Fibroblast of lung (primary cell): ENCODE data around the gene PAM. TPM values are rescaled to one million over a fixed set of nuclear protein-coding genes. Genes with fewer than 3 reads are reported as not detected.

ENCODE experiments used
- DNase-seq, 2 donors: peaks; one replicate each; pipeline versions ENCODE4 v3.0.0 to v3.0.0-alpha.2; 2010; ENCODE audit warnings: low read depth in 2 of 2
- H2AFZ ChIP-seq: 2 replicates; pipeline ENCODE4 v1.5.1; 2012; ENCODE audit warnings: low read length, control low read depth, inconsistent platforms
- H3K27ac ChIP-seq: 2 replicates; pipeline ENCODE4 v1.5.1; 2011; ENCODE audit warnings: low read length, control low read depth; ENCODE audit not compliant: insufficient read depth
- H3K27me3 ChIP-seq: 2 replicates; pipeline ENCODE4 v1.5.1; 2011; ENCODE audit warnings: mild to moderate bottlenecking, low read length; ENCODE audit not compliant: control insufficient read depth, insufficient read depth
- H3K36me3 ChIP-seq: 2 replicates; pipeline ENCODE4 v1.5.1; 2011; ENCODE audit warnings: low read length; ENCODE audit not compliant: control insufficient read depth, insufficient read depth
- H3K4me1 ChIP-seq: 2 replicates; pipeline ENCODE4 v1.5.1; 2011; ENCODE audit warnings: low read length; ENCODE audit not compliant: control insufficient read depth, insufficient read depth; ENCODE audit errors: extremely low read depth
- H3K4me2 ChIP-seq: 2 replicates; pipeline ENCODE4 v1.5.1; 2011; ENCODE audit warnings: low read length, control low read depth; ENCODE audit not compliant: insufficient read depth; ENCODE audit errors: extremely low read depth
- H3K4me3 ChIP-seq, 4 experiments: fragments of 200-600 bp in 1 of 4; sonication (generic) in 1 of 4; replicated peaks in 1 of 4; 2 replicates each; pipeline ENCODE4 v1.5.1; 2011 to 2016; ENCODE audit warnings: low read length in 4 of 4, low read depth in 3 of 4, mild to moderate bottlenecking in 3 of 4, control low read depth in 2 of 4, inconsistent platforms in 1 of 4, mixed read lengths in 1 of 4; ENCODE audit not compliant: insufficient read depth in 1 of 4; ENCODE audit errors: control extremely low read depth in 1 of 4
- H3K79me2 ChIP-seq: 2 replicates; pipeline ENCODE4 v1.5.1; 2012; ENCODE audit warnings: mild to moderate bottlenecking, low read length, inconsistent platforms; ENCODE audit not compliant: control insufficient read depth, insufficient read depth
- H3K9ac ChIP-seq: 2 replicates; pipeline ENCODE4 v1.5.1; 2011; ENCODE audit warnings: mild to moderate bottlenecking, low read length, control low read depth; ENCODE audit not compliant: insufficient read depth
- H3K9me3 ChIP-seq: 2 replicates; pipeline ENCODE4 v1.5.1; 2012; ENCODE audit warnings: low read depth, low read length; ENCODE audit not compliant: control insufficient read depth, insufficient read depth
- H4K20me1 ChIP-seq: 2 replicates; pipeline ENCODE4 v1.5.1; 2011; ENCODE audit warnings: low read length; ENCODE audit not compliant: control insufficient read depth, insufficient read depth; ENCODE audit errors: extremely low read depth
- CTCF ChIP-seq, 2 donors: IDR thresholded peaks in 1 of 2; conservative IDR thresholded peaks in 1 of 2; 1 replicate in 1 of 2; 2 replicates in 1 of 2; pipeline ENCODE4 v1.5.1; 2011 to 2012; ENCODE audit warnings: low read length in 2 of 2, control low read depth in 1 of 2, inconsistent platforms in 1 of 2, low read depth in 1 of 2, mild to moderate bottlenecking in 1 of 2
- EZH2 ChIP-seq: IDR thresholded peaks from 2 replicates; pipeline ENCODE4 v1.5.1; 2012; ENCODE audit warnings: low read length, control low read depth, mild to moderate bottlenecking; ENCODE audit errors: missing control alignments
- polyA plus RNA-seq, 2 donors: library from polyadenylated mRNA; depleted of rRNA in 1 of 2; stranded (reverse) in 1 of 2; unstranded in 1 of 2; fragments of >200 nt; gene quantifications; 2 replicates each; pipeline ENCODE4 v1.2.1, GENCODE V29; 2011 to 2012; ENCODE audit warnings: missing spikeins in 1 of 2
- total RNA-seq: library from RNA; depleted of rRNA; stranded (reverse); fragments of >200 nt; gene quantifications from 2 replicates; pipeline ENCODE4 v1.2.1, GENCODE V29; 2014

PAM gene
- total and polyA plus RNA-seq, 2 donors (not counting 1 experiment from before 2014, with no cell fraction given): 404 to 405 TPM

GRCh38 chr5:102858221-102858620, 103.1 kb downstream of the PAM start:
- TF ChIP-seq EZH2 (no peak), CTCF (conservative IDR thresholded peaks at IDR 0.05 in 1 of 2, IDR thresholded peaks at IDR 0.05 in 1 of 2; ENCODE audit: low read depth in 1 of 2, low read length in 2 of 2) (no peak)
- Histone ChIP-seq H3K27me3 (no peaks in the 10 kb centered on the region), H3K4me2 (no peak overlapping the region), H2AFZ (no peak overlapping the region), H3K4me3 (no peak overlapping the region), H4K20me1 (no peaks in the 10 kb centered on the region), H3K4me1 (peaks cover 10% of the 10 kb centered on the region), H3K79me2 (no peaks in the 10 kb centered on the region), H3K9me3 (no peaks in the 10 kb centered on the region), H3K36me3 (no peaks in the 10 kb centered on the region), H3K9ac (no peak overlapping the region), H3K27ac (peak overlapping the region; percentile 30)
- DNase-seq: peak in 1 of 2 donors; percentile 8

DNA sequence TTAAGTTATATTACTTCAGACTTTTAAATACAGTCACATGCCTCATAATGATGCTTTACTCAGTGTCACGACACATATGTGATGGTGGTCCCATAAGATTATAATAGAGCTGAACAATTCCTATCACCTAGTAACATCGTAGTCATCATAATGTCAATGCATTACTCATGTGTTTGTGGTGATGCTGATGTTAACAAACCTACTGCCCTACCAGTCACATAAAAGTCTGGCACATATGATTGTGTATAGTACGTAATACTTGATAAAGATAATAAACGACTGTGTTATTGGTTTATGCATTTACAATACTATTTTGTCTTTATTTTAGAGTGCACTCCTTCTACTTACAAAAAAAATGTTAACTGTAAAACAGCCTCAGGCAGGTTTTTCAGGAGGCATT, 103.7 kb downstream of the PAM start:
- Histone ChIP-seq H3K9me3 (no peaks in the 10 kb centered on the region), H3K79me2 (no peaks in the 10 kb centered on the region), H3K36me3 (no peaks in the 10 kb centered on the region), H3K4me1 (peaks cover 10% of the 10 kb centered on the region), H4K20me1 (no peaks in the 10 kb centered on the region), H3K27me3 (no peaks in the 10 kb centered on the region), H3K4me3 (no peak overlapping the region), H3K9ac (no peak overlapping the region), H3K27ac (peak overlapping the region; percentile 33), H2AFZ (no peak overlapping the region), H3K4me2 (no peak overlapping the region)
- DNase-seq: peak; percentile 55 to 61
- TF ChIP-seq EZH2 (no peak), CTCF (conservative IDR thresholded peaks at IDR 0.05 in 1 of 2, IDR thresholded peaks at IDR 0.05 in 1 of 2; ENCODE audit: low read depth in 1 of 2, low read length in 2 of 2) (no peak)

- TF ChIP-seq CTCF (conservative IDR thresholded peaks at IDR 0.05 in 1 of 2, IDR thresholded peaks at IDR 0.05 in 1 of 2; ENCODE audit: low read depth in 1 of 2, low read length in 2 of 2): no peak
- no peak for TF ChIP-seq EZH2
- no peaks in the 10 kb centered on the region for H3K9me3 ChIP-seq
- no peaks in the 10 kb centered on the region for H3K27me3 ChIP-seq
- no peak overlapping the region for H3K4me2 ChIP-seq
- H3K79me2 ChIP-seq: no peaks in the 10 kb centered on the region
- H3K9ac ChIP-seq: no peak overlapping the region
- H3K27ac ChIP-seq: no peak overlapping the region
- H2AFZ ChIP-seq: no peak overlapping the region
- DNase-seq: no peak
- H3K36me3 ChIP-seq: no peaks in the 10 kb centered on the region
- H3K4me1 ChIP-seq: peaks cover 10% of the 10 kb centered on the region
- no peak overlapping the region for H3K4me3 ChIP-seq
- no peaks in the 10 kb centered on the region for H4K20me1 ChIP-seq
These were observed 104.9 kb downstream of the PAM start for GRCh38 chr5:102860035-102860434.
